Memory B cell (primary cell): Measurements from ENCODE around the gene SSBP3.
A peak's percentile ranks its signal among the peaks of the same experiment; 100 is the strongest.

ENCODE experiments used
- ATAC-seq: fragments of 150-1000 bp; cut with Tn5 transposase; 2 replicates; pipeline ENCODE4 v1.10.0; 2021; ENCODE audit warnings: low read depth, mild to moderate bottlenecking, moderate library complexity
- DNase-seq, 2 donors: peaks; one replicate each; pipeline ENCODE4 v3.0.0; 2022; ENCODE audit warnings: low spot score in 2 of 2
- H3K27ac Mint-ChIP-seq: one replicate; pipeline ENCODE4 v1.8.0; 2022; ENCODE audit warnings: mild to moderate bottlenecking, moderate library complexity, mixed read lengths
- H3K27me3 Mint-ChIP-seq: one replicate; pipeline ENCODE4 v1.8.0; 2022; ENCODE audit warnings: mixed read lengths
- H3K36me3 Mint-ChIP-seq: one replicate; pipeline ENCODE4 v1.8.0; 2022; ENCODE audit warnings: mild to moderate bottlenecking, mixed read lengths
- H3K4me1 Mint-ChIP-seq: one replicate; pipeline ENCODE4 v1.8.0; 2022; ENCODE audit warnings: mixed read lengths
- H3K4me3 Mint-ChIP-seq: one replicate; pipeline ENCODE4 v1.8.0; 2022; ENCODE audit warnings: mild to moderate bottlenecking, moderate library complexity, mixed read lengths
- H3K9me3 Mint-ChIP-seq: one replicate; pipeline ENCODE4 v1.8.0; 2022; ENCODE audit warnings: mixed read lengths

SSBP3 gene

DNA sequence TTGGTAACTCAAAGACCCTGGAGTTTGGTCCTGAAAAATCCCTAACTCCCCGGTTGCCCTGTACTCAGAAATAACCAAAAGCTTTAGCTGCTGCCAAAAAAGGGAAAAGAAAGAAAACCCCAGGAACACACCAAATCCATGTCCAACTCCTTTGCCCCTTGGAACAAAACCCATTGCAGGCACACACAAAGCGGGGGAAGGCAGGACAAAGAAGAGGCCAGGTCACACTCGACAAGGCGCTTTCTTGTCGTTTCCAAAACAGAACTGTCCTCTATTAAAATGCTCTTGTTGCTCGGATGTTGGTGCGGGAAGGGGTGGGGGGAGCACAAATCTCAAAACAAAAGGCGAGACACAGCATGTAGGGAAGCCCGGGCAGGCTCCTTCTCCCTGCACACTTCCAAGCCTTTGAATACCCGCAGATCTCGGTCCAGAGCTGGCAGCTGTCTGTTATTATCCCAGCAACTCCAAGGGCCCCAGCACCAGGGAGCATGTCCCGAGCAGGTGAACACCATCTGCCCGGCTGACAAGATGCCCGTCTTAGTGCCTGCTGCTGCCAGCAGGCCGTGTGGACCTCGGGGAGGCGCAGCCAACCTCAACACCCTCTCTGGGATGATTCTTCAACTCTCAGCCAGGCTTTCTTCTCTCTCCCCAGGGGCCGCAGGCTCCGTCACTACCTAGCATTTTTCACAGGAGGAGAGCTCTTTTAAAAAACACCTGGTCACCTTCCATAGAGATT lies 96.4 kb downstream of the SSBP3 start:
- Mint-ChIP-seq H3K9me3 (no peaks in the 10 kb centered on the region), H3K4me1 (peaks cover 7% of the 10 kb centered on the region), H3K27ac (no peak overlapping the region), H3K36me3 (no peaks in the 10 kb centered on the region), H3K4me3 (no peak overlapping the region), H3K27me3 (no peaks in the 10 kb centered on the region)
- ATAC-seq, result no peak
- DNase-seq, result no peak

DNA sequence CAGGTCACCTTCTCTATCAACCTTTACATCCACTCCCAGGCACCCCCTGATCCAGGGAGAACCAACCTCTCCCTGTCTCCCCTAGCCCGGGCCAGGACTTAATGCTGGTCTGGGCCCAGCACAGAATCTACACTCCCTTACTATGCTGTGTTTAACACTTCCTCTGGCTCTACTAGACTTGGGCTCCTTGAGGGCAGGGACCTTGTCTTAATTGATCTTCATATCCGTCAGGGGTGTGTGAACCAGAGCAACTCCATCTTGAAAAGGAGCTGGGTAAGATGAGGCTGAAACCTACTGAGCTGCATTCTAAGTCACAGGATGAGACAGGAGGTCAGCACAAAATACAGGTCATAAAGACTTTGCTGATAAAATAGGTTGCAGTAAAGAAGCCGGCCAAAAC lies 98.9 kb downstream of the SSBP3 start:
- no peaks in the 10 kb centered on the region for H3K27me3 Mint-ChIP-seq
- peaks cover 5% of the 10 kb centered on the region for H3K4me1 Mint-ChIP-seq
- no peaks in the 10 kb centered on the region for H3K36me3 Mint-ChIP-seq
- DNase-seq (no peak), ATAC-seq (no peak)
- no peaks in the 10 kb centered on the region for H3K9me3 Mint-ChIP-seq
- no peak overlapping the region for H3K27ac Mint-ChIP-seq
- H3K4me3 Mint-ChIP-seq, result no peak overlapping the region

DNA sequence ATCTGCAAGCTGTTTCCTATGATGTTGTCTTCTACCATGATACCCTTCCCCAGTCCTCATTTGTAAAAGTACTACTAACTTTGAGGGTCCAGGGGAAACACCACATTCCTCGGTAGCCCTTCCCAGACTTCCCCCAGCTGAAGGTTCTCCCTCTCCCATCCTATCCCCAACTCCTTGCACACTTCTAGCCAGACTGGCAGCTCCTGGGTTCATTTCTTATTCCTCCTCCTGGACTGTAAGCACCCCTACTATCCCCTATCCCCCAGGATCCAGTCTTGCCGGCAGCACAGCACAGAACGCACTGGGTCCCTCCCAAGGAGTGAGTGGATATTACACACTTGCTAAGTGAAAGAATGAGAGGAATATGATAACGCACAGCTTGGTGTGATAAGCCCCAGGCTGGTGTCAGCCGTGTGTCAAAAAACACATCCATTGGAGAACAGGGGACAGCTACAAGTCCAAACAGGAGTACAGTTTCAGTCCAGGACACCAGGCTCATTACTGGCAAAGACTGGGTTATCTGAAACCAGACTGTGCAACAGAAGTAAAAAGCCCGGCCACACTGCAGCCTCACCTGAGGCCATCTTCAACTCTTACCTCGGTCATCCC lies 100.2 kb downstream of the SSBP3 start:
- ATAC-seq (no peak), DNase-seq (no peak)
- Mint-ChIP-seq H3K4me1 (peaks cover 8% of the 10 kb centered on the region), H3K27me3 (no peaks in the 10 kb centered on the region), H3K9me3 (no peaks in the 10 kb centered on the region), H3K27ac (no peak overlapping the region), H3K36me3 (no peaks in the 10 kb centered on the region), H3K4me3 (no peak overlapping the region)

DNA sequence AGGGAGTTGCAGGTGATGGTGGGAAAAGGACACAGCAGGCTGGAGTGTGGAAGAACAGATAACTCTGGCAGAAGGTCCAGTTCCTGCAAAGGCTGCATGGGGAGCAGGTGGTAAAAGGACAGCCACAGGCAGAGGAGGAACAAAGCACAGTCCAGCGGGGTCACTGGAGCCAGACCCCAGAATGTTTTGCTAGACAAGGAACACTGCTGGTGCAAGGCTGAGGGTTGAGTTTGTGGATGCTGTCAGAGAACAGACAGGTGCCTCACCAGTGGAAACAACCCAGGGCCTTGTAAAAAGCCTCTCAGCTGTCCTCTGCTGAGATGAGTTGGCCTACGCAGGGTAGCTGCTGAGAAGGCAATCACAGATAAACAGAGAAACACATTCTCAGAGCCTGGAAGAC lies 101.7 kb downstream of the SSBP3 start:
- Mint-ChIP-seq H3K4me3 (no peak overlapping the region), H3K9me3 (no peaks in the 10 kb centered on the region), H3K27me3 (no peaks in the 10 kb centered on the region), H3K4me1 (peaks cover 11% of the 10 kb centered on the region), H3K36me3 (no peaks in the 10 kb centered on the region), H3K27ac (no peak overlapping the region)
- ATAC-seq (no peak), DNase-seq (no peak)

DNA sequence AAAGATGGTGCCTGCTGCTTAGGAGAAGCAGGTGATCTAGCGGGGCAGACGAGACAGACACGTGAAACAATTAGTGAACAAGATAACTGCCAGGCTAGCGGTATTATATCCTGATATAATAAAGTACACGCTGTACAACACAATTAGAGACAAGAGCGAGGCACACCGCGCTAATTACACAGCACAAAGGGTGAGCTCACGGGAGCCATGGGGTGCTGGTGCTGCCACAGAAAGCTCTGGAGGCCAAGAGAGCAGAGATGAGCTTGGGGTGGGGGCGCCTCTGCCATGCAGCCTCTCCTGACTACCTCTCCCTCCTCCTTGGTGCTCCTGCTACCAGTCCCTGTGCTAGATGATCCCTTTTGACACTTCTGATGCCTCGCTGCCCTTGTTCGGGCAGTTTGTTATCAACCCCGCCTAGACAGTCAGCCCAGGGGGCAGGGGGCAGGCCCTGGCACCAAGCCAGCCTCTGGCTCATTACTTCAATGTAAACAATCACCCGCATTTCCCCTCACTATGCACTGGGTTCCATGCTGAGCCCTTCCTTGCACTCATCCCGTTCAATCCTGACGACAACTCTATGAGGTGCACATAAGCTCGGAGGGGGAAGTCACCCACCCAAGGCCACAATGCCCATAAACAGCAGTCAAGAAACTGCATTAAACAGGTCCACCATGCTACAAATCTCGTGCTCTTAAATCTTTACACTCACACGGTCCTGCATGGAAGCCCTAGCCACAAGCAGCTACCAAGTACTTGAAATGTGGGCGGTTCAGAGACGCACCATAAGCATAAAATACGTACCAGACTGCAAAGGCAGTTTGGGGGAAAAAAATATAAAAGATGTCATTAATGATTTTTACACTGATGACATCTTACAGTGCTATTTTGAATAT lies 103.0 kb downstream of the SSBP3 start:
- no peak for ATAC-seq
- Mint-ChIP-seq H3K27me3 (no peaks in the 10 kb centered on the region), H3K36me3 (no peaks in the 10 kb centered on the region), H3K4me1 (peaks cover 18% of the 10 kb centered on the region), H3K4me3 (no peak overlapping the region), H3K9me3 (no peaks in the 10 kb centered on the region), H3K27ac (no peak overlapping the region)
- DNase-seq, result no peak

DNA sequence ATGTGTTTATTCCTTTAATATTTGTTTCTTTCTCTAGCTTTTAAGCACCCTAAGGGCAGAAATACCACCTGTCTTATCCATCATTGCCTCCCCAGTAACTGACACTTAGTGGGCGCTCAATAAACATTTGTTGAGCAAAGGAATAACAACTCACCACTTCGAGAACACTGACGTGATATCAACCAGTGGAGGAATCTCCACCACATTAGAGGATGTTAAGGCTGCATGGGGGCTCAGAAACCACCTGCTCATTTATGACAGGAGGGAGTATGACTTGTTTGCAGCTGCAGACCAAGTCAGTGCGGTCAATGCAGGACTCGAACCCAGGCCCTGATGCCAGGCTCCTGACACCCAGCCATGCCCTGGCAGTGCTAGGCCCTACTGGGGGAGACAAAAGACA lies 103.6 kb downstream of the SSBP3 start:
- H3K27me3 Mint-ChIP-seq, result no peaks in the 10 kb centered on the region
- no peak overlapping the region for H3K4me3 Mint-ChIP-seq
- ATAC-seq (no peak), DNase-seq (no peak)
- H3K36me3 Mint-ChIP-seq, result no peaks in the 10 kb centered on the region
- peaks cover 20% of the 10 kb centered on the region for H3K4me1 Mint-ChIP-seq
- no peak overlapping the region for H3K27ac Mint-ChIP-seq
- H3K9me3 Mint-ChIP-seq, result no peaks in the 10 kb centered on the region

DNA sequence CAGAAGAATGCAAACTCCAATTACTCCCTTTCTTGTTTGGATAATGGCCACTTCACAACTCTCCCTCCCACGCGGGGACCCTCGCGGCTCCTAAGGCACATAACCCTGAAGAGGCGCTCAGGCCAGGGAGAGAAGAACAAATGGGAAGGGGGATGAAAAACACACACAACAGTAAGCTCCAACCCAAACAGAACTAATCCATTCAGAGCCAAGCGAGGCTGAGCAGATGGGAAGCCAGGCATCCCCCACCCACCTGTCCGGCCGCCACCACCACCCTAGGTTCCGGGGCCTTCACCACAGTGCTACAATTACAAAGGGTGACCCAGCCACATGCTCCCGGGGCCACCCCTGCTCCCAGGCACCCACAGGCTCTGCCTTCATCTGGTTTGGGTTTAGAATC lies 104.7 kb downstream of the SSBP3 start:
- peaks cover 22% of the 10 kb centered on the region for H3K4me1 Mint-ChIP-seq
- ATAC-seq, result no peak
- H3K36me3 Mint-ChIP-seq, result no peaks in the 10 kb centered on the region
- H3K27me3 Mint-ChIP-seq, result no peaks in the 10 kb centered on the region
- H3K4me3 Mint-ChIP-seq, result no peak overlapping the region
- H3K9me3 Mint-ChIP-seq, result no peaks in the 10 kb centered on the region
- H3K27ac Mint-ChIP-seq, result no peak overlapping the region
- DNase-seq, result no peak

DNA sequence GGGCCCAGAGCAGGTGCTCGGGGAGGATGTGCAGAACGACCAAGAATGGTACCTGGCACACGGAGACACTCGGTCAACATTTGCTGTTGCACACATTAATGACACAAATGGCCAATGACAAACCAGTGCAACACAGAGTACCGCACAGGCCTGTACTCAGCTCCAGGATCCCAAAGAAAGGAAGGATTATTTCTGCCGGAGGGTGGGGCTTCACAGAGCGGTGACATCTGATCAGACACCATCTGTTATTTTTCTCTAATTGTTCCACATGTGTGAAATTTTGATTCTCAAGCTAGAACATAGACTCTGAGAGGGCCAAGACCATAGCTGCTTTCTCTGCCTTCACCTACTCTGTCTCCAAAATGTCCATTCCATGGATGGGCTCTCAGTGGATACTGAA lies 105.8 kb downstream of the SSBP3 start:
- Mint-ChIP-seq H3K36me3 (no peaks in the 10 kb centered on the region), H3K4me1 (peaks cover 22% of the 10 kb centered on the region), H3K4me3 (no peak overlapping the region), H3K9me3 (no peaks in the 10 kb centered on the region), H3K27me3 (no peaks in the 10 kb centered on the region), H3K27ac (no peak overlapping the region)
- ATAC-seq (no peak), DNase-seq (no peak)

DNA sequence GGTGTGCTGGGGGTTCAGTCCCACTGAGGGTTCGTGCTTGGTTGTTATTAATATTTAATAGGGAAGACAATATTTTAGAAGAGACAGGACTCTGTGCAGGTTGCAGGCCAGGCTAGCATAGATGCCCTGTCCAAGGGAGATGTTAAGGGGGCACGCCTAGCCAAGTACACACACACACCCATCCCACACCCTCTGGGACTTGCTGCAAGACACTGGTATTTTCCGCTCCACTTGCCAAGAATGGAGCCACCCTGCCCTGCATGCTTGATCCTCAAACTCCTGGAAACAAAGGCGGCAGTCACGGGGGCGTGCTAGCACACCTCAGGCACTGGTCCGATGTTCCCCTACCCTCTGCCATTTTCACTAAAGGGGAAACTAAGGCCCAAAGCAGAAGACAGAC lies 107.2 kb downstream of the SSBP3 start:
- H3K4me1 Mint-ChIP-seq, result peaks cover 17% of the 10 kb centered on the region
- DNase-seq (no peak), ATAC-seq (no peak)
- no peaks in the 10 kb centered on the region for H3K27me3 Mint-ChIP-seq
- peak overlapping the region; percentile 39 for H3K27ac Mint-ChIP-seq
- H3K9me3 Mint-ChIP-seq, result no peaks in the 10 kb centered on the region
- H3K36me3 Mint-ChIP-seq, result no peaks in the 10 kb centered on the region
- H3K4me3 Mint-ChIP-seq, result no peak overlapping the region

DNA sequence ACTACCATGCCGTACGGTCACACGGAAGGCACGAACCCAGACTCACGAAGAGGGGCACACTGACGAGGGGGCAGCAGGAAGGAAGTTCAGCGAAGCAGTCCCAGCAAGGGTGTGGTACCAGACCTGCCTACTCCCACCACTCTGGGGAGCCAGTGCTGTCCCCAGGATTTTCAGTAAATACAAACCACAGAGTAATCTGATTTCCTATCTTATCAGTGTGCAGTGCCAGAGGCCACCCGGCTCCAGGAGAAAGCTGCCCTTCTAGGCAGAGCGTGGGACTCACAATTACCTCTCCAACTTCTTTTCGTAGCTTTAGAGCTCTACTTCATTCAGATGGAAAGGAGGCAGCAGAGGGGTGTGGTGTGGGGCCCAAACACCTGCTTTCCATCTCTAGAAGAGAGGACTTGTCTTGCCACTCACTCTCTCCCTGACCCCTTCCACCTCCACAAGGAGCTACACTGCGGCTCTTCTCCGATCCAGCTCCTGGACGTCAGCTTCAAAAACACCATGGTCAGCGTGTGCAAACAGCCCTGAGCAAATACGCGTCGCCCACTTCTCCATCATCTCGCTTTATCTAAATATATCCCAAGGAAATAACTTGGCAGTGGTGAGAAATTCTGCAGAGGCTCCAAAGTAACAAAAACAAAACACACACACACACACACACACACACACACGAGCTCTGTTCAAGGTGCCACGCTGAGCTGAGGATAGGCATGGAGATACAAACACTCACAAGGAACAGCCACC lies 107.7 kb downstream of the SSBP3 start:
- Mint-ChIP-seq H3K27ac (peak overlapping the region; percentile 39), H3K4me3 (no peak overlapping the region), H3K9me3 (no peaks in the 10 kb centered on the region), H3K4me1 (peaks cover 18% of the 10 kb centered on the region), H3K36me3 (no peaks in the 10 kb centered on the region), H3K27me3 (no peaks in the 10 kb centered on the region)
- ATAC-seq (no peak), DNase-seq (no peak)

DNA sequence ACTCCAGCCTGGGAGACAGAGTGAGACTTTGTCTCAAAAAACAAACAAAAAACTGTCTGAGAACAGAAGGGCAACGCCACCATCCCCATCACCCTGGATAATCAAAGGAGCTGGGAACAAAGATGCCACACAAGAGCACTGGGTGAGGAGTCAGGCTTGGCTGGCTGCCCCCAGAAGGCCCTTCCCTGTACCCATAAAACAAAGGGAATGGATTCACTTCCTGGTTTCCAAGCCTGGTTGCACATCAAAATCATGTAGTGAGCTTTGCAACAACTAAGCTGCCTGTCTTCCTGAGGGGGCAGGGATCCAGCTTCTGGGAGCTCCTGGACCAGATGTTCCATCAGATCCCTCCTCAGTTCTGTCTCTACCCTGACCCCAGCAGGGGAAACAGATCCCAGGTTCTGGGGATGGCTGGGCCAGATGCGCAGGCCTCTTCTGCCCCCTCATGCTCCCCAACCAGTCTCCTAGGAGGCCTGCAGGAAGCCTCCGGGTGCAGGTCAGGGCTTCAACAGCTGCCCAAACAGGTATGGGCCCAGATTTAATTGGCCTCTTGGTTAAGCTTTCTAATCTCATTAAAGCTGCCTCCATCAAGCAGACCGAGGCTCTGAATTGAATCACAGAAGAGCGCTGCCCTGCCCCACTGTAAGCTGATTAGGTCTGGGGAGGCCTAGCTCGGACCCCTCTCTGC lies 108.5 kb downstream of the SSBP3 start:
- DNase-seq (no peak), ATAC-seq (no peak)
- Mint-ChIP-seq H3K9me3 (no peaks in the 10 kb centered on the region), H3K36me3 (no peaks in the 10 kb centered on the region), H3K4me1 (peaks cover 20% of the 10 kb centered on the region), H3K4me3 (no peak overlapping the region), H3K27me3 (no peaks in the 10 kb centered on the region), H3K27ac (no peak overlapping the region)

DNA sequence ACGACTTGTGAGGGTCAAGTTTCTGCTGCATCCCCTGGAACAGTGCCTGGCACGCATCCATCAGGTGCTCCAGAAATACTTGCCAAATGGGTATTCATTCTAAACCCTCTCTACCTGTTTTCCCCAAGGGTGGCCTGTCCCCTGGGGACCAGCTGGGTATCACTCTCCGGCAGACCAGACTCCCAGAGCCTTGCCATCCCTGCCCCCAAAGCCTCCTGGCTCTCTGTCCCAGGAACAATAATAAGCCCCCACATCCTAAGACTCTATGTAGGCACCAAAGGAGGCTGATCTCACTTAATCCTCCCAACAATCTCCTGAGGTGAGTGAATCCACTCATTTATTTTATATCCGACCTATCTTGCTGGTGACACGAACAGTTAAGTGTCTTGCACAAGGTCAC lies 109.5 kb downstream of the SSBP3 start:
- no peaks in the 10 kb centered on the region for H3K9me3 Mint-ChIP-seq
- H3K36me3 Mint-ChIP-seq, result no peaks in the 10 kb centered on the region
- peaks cover 20% of the 10 kb centered on the region for H3K4me1 Mint-ChIP-seq
- ATAC-seq (no peak), DNase-seq (no peak)
- H3K4me3 Mint-ChIP-seq, result no peak overlapping the region
- H3K27ac Mint-ChIP-seq, result no peak overlapping the region
- no peaks in the 10 kb centered on the region for H3K27me3 Mint-ChIP-seq

DNA sequence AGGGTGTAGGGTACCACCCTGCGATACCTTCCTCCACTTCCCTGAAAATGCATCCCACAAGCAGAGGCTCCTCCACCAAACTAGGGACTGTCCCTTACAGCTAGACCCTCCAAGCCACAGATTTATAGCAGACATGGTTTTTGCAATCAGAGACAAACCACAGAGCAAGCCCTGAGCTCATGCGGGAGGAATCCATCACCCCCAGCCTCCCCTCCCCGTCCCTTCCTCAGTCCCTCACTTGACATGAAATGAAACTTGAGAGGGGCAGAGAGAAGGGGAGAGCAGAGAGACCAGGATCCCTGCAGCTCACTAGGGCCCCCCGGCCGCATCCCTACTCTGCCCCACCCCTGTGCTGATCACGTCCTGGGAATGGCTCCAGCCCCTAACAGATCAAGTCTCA lies 111.3 kb downstream of the SSBP3 start:
- ATAC-seq (no peak), DNase-seq (no peak)
- Mint-ChIP-seq H3K27ac (no peak overlapping the region), H3K27me3 (no peaks in the 10 kb centered on the region), H3K36me3 (no peaks in the 10 kb centered on the region), H3K4me3 (no peak overlapping the region), H3K4me1 (peaks cover 17% of the 10 kb centered on the region), H3K9me3 (no peaks in the 10 kb centered on the region)
